Endothelial cell of umbilical vein (primary cell): Measurements from ENCODE around the gene NAV2. TPM values are rescaled to one million over a fixed set of nuclear protein-coding genes. Genes with fewer than 3 reads are reported as not detected.

Experiments used
- BruUV-seq: library from RNA; stranded (reverse); fragments of 400-500 nt; replicated peaks from 2 replicates; lab custom pipeline; 2021; lab: Mats Ljungman, UMichigan
- CTCF ChIA-PET: fragments of 300-600, 350-600 bp; sonication (Branson Sonifier 250); formaldehyde crosslinking; loops from one replicate; lab custom pipeline; 2021; ENCODE audit warnings: antibody characterized with exemption, inconsistent platforms; lab: Charles Lee
- POLR2A ChIA-PET: fragments of 300-600, 350-600 bp; sonication (Branson Sonifier 250); formaldehyde crosslinking; loops from one replicate; lab custom pipeline; 2021; ENCODE audit warnings: antibody characterized with exemption, inconsistent platforms; lab: Charles Lee
- DNase-seq: peaks from one replicate; pipeline ENCODE4 v3.0.0-alpha.2; 2011; ENCODE audit warnings: low read depth, low spot score
- FAIRE-seq: peaks from 2 replicates; lab custom pipeline; 2011; peaks lifted over from hg19 to GRCh38; lab: Jason Lieb, UNC
- H2AFZ ChIP-seq: 2 replicates; pipeline ENCODE4 v1.6.0; 2012; ENCODE audit warnings: low read depth, low read length, control low read depth, inconsistent platforms
- H3K27ac ChIP-seq: 2 replicates; pipeline ENCODE4 v1.5.1; 2011; ENCODE audit warnings: low read depth, mild to moderate bottlenecking, control low read depth, low read length, moderate library complexity; ENCODE audit not compliant: insufficient read depth
- H3K27me3 ChIP-seq, 2 experiments: 2 replicates each; pipeline versions ENCODE4 v1.6.0 to v1.6.1; 2011; ENCODE audit warnings: low read length in 2 of 2, mixed read lengths in 1 of 2; ENCODE audit not compliant: control insufficient read depth in 2 of 2, insufficient read depth in 2 of 2
- H3K36me3 ChIP-seq, 2 experiments: 2 replicates in 1 of 2; 3 replicates in 1 of 2; pipeline ENCODE4 v1.5.1; 2011; ENCODE audit warnings: low read length in 2 of 2, mild to moderate bottlenecking in 1 of 2, moderate library complexity in 1 of 2; ENCODE audit not compliant: control insufficient read depth in 2 of 2, insufficient read depth in 2 of 2; ENCODE audit errors: extremely low read depth in 1 of 2
- H3K4me1 ChIP-seq: 3 replicates; pipeline ENCODE4 v1.5.1; 2011; ENCODE audit warnings: mild to moderate bottlenecking, low read length; ENCODE audit not compliant: control insufficient read depth, insufficient read depth; ENCODE audit errors: extremely low read depth
- H3K4me2 ChIP-seq: 2 replicates; pipeline ENCODE4 v1.6.1; 2011; ENCODE audit warnings: low read length, control low read depth, mixed read lengths; ENCODE audit not compliant: insufficient read depth
- H3K4me3 ChIP-seq, 3 experiments: fragments of 200-600 bp in 1 of 3; sonication (generic), shearing (Covaris generic) in 1 of 3; replicated peaks in 1 of 3; 2 replicates each; pipeline ENCODE4 v1.5.1; 2011 to 2016; ENCODE audit warnings: control low read depth in 3 of 3, low read length in 3 of 3, mild to moderate bottlenecking in 2 of 3, inconsistent platforms in 1 of 3, low read depth in 1 of 3, moderate library complexity in 1 of 3; ENCODE audit not compliant: insufficient read depth in 1 of 3
- H3K79me2 ChIP-seq: 2 replicates; pipeline ENCODE4 v1.6.0; 2012; ENCODE audit warnings: low read length, inconsistent platforms; ENCODE audit not compliant: control insufficient read depth, insufficient read depth
- H3K9ac ChIP-seq: replicated peaks from 2 replicates; pipeline ENCODE3; 2011; ENCODE audit warnings: low read length, control low read depth; ENCODE audit not compliant: insufficient read depth; ENCODE audit errors: extremely low read depth
- H3K9me1 ChIP-seq: replicated peaks from 3 replicates; pipeline ENCODE4 v1.6.0; 2011; ENCODE audit warnings: mild to moderate bottlenecking, low read length; ENCODE audit not compliant: control insufficient read depth, insufficient read depth; ENCODE audit errors: extremely low read depth
- H3K9me3 ChIP-seq: replicated peaks from 2 replicates; pipeline ENCODE4 v1.5.1; 2012; ENCODE audit warnings: low read length, inconsistent platforms; ENCODE audit not compliant: control insufficient read depth, insufficient read depth
- H4K20me1 ChIP-seq: replicated peaks from 2 replicates; pipeline ENCODE3; 2011; ENCODE audit warnings: mild to moderate bottlenecking, low read length; ENCODE audit not compliant: control insufficient read depth, insufficient read depth; ENCODE audit errors: extremely low read depth
- CTCF ChIP-seq, 2 donors: IDR thresholded peaks; 1 replicate in 1 of 2; 2 replicates in 1 of 2; pipeline ENCODE4 v1.5.1; 2011; ENCODE audit warnings: low read length in 2 of 2, mild to moderate bottlenecking in 2 of 2, moderate library complexity in 2 of 2, control low read depth in 1 of 2, inconsistent platforms in 1 of 2, low read depth in 1 of 2; ENCODE audit not compliant: insufficient read depth in 1 of 2; ENCODE audit errors: extremely low read depth in 1 of 2
- EZH2 ChIP-seq: IDR thresholded peaks from 2 replicates; pipeline ENCODE4 v1.6.1; 2012; ENCODE audit warnings: borderline replicate concordance, low read depth, mild to moderate bottlenecking, moderate library complexity, low read length, inconsistent platforms; ENCODE audit not compliant: severe bottlenecking
- FOS ChIP-seq: IDR thresholded peaks from 2 replicates; pipeline ENCODE4 v1.6.1; 2011; ENCODE audit warnings: mild to moderate bottlenecking, low read length, moderate library complexity, borderline replicate concordance; ENCODE audit not compliant: insufficient read depth
- JUN ChIP-seq: IDR thresholded peaks from 2 replicates; pipeline ENCODE4 v1.6.1; 2011; ENCODE audit warnings: borderline replicate concordance, low read depth; ENCODE audit not compliant: insufficient read length, insufficient read depth
- MAX ChIP-seq: IDR thresholded peaks from 2 replicates; pipeline ENCODE4 v1.6.1; 2011; ENCODE audit not compliant: insufficient read depth, insufficient read length
- dilution Hi-C: fragments of 300-500 bp; cut with MboI; formaldehyde crosslinking; loops from one replicate; pipeline ENCODE4 v1.15.0; 2019; ENCODE audit warnings: low sequenced_read_pairs; ENCODE audit not compliant: extremely low pct_ligation_motif_present
- intact Hi-C: fragments of 100-400 bp; cut with micrococcal nuclease; formaldehyde crosslinking; loops from one replicate; pipeline ENCODE4 v1.10.0; 2022
- polyA plus RNA-seq, 4 experiments: library from polyadenylated mRNA; depleted of rRNA in 3 of 4; stranded (reverse) in 3 of 4; unstranded in 1 of 4; fragments of >200 nt; gene quantifications; 2 replicates each; pipeline versions ENCODE4 v1.2.1 to v1.2.3, GENCODE V29; 2011 to 2012; ENCODE audit warnings: missing spikeins in 1 of 4
- total RNA-seq: library from RNA; stranded (reverse); gene quantifications from 2 replicates; pipeline ENCODE4 v1.2.3, GENCODE V29; 2021

NAV2 gene
- total and polyA plus RNA-seq, 2 donors (not counting 3 experiments of a cell fraction or from before 2014, with no cell fraction given): 10.9 to 68.0 TPM

DNA sequence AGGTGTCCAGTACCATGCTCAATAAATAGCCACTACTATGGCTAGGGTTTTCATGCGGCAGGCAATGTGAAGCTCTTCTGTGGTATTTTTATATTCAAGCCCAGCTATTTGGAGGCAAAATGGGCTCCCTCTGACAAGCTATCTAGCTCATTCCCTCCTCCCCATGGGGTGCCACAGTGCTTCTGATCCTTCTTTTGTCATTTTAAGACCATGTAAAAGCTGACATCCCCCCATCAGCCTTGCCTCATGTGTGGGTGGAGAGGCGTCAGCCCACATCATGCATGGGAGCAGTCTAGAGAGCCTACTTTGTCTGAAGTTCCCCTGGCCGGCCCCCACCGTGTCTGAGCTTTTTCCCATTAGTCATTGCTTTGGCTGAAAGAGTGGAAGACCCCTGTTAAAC lies 59.8 kb downstream of the NAV2 start:
- Histone ChIP-seq H2AFZ (no peak overlapping the region), H3K4me1 (peaks cover 11% of the 10 kb centered on the region), H3K9me3 (no peaks in the 10 kb centered on the region), H3K27me3 (no peaks in the 10 kb centered on the region), H4K20me1 (no peaks in the 10 kb centered on the region), H3K9me1 (no peaks in the 10 kb centered on the region), H3K4me2 (no peak overlapping the region), H3K9ac (no peak overlapping the region), H3K27ac (no peak overlapping the region), H3K79me2 (peaks cover 76% of the 10 kb centered on the region), H3K4me3 (no peak overlapping the region), H3K36me3 (no peaks in the 10 kb centered on the region)
- POLR2A ChIA-PET: no interaction called here
- CTCF ChIA-PET: interaction anchor here (1.0 to 1.2 kb wide), 2 partner anchors 43 to 212 kb away, joined by 3 read pairs; no protein-coding TSS in a partner anchor
- intact Hi-C loops: no loop called here
- DNase-seq (no peak), FAIRE-seq (no peak)
- dilution Hi-C loops: no loop called here
- no peak for TF ChIP-seq CTCF (IDR thresholded peaks at IDR 0.05; ENCODE audit: extremely low read depth in 1 of 2, insufficient read depth in 1 of 2, low read depth in 1 of 2, low read length in 2 of 2)
- TF ChIP-seq EZH2: no peak
- TF ChIP-seq FOS: no peak
- no peak for TF ChIP-seq MAX
- no TSS peak for BruUV-seq

- Histone ChIP-seq H3K9me3 (no peaks in the 10 kb centered on the region), H3K9me1 (no peaks in the 10 kb centered on the region), H3K79me2 (peaks cover 78% of the 10 kb centered on the region), H3K4me2 (no peak overlapping the region), H3K27ac (no peak overlapping the region), H3K9ac (no peak overlapping the region), H4K20me1 (no peaks in the 10 kb centered on the region), H2AFZ (no peak overlapping the region), H3K4me1 (peaks cover 17% of the 10 kb centered on the region), H3K36me3 (no peaks in the 10 kb centered on the region), H3K27me3 (no peaks in the 10 kb centered on the region), H3K4me3 (no peak overlapping the region)
- CTCF ChIA-PET: interaction anchor here (1.0 to 1.3 kb wide), 3 partner anchors 8 to 129 kb away, joined by 3 to 6 read pairs (median 3); no protein-coding TSS in a partner anchor
- TF ChIP-seq JUN: no peak
- peak; percentile 4 for FAIRE-seq
- intact Hi-C loops (no loop called here), dilution Hi-C loops (no loop called here)
- no peak for DNase-seq
- BruUV-seq: no TSS peak
- POLR2A ChIA-PET: no interaction called here
These were observed 61.7 kb downstream of the NAV2 start for GRCh38 chr11:19774329-19774728.
